ENCODE measurements around the gene SPAAR.
"Not testable (repeated sequence)": the region's sequence is repeated elsewhere in the genome, so short reads cannot be mapped to it uniquely, and the experiment has no call there.

The SPAAR gene

DNA sequence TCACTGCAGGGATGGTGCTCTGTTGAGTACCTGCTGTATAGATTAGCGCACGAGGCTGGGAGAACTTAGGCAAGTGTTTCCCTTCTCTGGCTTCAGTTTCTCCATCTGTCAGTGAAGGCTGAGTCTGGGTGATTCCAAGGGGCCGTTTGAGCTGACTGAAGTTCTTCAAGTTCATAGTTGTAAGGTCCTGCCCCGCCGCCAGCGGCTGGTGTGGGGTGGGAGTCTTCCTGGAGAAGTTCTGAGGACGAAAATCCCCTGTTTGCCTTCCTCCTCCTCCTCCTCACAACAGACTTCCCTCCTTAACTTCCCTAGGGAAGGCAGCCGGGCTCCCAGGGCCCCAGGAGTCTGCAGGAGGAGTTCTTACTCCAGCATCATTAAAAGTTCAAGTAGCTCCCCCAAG, 5.0 kb upstream of the SPAAR start:
- no peak for DNase-seq (ENCODE audit: low spot score)

DNA sequence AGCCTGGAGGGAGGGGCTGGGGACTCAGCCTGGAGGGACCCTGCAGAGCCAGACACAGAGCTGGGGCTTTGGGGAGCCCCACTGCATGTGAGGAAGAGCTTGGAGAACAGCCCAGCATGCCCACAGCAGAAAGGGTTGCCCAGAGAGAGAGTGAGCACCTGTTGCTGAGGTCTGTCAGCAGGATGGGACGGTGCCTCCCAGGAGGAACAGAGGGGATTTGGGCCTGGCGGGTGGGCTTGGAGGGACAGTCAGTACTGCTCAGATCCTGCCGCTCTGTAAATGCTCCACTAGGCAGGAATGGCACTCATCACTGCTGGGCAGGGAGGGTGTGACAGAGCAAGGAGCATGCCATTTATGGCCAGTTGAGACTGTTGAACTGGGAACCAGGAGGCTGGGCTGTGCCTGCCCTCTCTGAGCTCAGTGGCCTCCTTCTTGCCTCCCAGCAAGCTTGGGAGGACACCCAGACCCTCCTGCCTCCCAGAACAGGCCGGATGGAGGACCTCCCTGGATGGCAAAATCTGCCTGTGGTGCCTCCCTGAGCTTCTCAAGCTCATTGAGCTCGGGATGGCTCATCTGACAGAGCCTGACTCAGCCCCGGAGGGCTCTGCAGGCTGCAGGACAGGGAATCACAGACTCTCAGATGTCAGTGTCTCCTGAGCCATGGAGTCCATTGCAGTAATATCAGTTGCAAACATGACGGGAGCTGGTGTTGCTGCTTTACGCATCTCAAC, 4.1 kb upstream of the SPAAR start:
- peak; percentile 56 for DNase-seq (ENCODE audit: low spot score)

DNA sequence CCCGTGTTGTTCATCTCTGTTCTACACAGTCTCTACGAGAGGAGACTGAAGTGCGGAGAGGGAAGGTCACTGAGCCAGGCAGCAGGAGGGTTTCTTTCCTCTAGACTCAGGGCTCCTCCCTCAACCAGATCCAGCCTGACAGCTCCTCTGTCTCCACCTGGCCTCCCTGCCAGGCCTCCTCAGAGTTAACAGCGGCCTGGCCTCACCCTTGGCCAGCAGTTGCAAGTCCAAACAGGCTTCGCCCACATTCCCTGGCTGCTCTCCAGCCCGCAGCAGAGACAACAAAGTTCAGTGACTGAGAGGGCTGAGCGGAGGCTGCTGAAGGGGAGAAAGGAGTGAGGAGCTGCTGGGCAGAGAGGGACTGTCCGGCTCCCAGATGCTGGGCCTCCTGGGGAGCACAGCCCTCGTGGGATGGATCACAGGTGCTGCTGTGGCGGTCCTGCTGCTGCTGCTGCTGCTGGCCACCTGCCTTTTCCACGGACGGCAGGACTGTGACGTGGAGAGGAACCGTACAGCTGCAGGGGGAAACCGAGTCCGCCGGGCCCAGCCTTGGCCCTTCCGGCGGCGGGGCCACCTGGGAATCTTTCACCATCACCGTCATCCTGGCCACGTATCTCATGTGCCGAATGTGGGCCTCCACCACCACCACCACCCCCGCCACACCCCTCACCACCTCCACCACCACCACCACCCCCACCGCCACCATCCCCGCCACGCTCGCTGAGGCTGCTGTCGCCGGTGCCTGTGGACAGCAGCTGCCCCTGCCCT, 3.2 kb upstream of the SPAAR start, which contains the start of gene HRCT1:
Gene HRCT1 (plus strand): TSS at position 291 of the 768 bp plus-strand sequence. CDS start 86 bp downstream, at position 377.
- peak; percentile 88 for DNase-seq (ENCODE audit: low spot score)

DNA sequence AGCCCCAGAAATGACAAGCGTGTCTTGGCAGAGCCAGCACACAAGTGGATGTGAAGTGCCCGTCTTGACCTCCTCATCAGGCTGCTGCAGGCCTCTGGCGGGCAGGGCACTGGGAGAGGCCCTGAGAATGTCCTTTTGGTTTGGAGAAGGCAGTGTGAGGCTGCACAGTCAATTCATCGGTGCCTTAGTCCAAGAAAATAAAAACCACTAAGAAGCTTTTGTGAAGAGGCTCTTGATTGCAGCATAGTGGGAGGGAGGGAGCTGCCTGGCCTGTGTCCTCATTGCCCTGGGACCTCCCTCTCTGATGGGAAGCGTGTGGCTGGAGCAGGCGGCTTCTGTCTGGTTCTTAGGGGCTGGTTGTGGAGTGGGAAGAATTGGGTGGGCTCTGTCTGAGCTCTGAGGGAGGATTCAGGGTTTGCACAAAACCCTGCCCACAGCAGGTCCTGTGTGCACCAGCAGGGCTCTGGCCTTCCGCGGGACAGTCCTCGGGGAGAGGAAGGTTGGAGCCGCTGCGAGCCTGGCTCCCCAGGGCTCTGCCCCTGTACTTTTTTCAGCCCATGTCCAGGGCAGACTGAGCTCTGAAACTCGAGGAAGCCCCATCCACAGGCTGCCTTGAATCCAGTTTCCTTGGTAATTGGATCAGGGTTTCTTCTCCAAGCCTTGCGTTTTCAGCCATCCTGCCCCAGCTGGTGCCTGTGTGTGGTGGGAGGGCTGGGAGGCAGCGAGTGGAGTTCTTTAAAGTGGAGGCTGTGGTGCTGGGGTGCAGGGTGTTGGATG, 2.2 kb upstream of the SPAAR start:
- peak; percentile 76 for DNase-seq (ENCODE audit: low spot score)

DNA sequence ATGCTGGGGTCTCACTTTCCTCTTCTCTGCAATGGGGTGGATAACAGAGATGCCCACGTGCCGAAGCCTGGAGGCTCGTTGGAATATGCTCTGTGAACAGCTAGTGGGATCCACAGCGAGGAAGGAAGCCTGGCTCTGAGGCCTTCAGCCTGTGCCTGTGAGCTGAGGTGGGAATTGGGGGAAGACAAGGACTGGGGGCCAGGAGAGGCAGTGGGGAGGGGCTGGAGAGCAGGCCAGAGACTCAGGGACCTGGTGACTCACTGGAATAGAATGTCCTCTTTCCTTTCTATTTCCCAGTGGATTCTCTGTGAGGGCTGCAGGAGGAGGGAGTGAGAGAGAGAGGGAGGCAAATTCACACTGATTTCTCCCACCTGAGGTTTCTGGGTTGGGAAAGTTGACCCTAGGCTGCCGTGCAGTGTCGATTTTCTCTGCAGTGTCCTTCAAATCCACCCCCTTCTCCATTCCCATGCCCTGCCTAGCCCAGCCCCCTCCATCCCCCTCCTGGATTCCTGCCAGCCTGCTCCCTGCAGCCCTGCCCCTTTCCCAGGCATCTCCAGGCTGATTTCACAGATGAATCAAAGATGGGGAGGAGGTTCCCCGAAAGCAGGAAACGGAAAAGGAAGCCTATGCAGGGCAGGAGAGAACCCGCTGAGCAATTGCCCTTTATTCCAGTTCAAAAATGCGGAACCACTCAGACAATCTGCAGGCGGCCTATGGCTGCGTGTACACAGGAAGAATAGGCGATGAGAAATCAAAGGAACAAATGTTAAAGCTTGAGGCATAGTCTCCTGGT, 1.4 kb upstream of the SPAAR start:
- peak; percentile 81 for DNase-seq (ENCODE audit: low spot score)

DNA sequence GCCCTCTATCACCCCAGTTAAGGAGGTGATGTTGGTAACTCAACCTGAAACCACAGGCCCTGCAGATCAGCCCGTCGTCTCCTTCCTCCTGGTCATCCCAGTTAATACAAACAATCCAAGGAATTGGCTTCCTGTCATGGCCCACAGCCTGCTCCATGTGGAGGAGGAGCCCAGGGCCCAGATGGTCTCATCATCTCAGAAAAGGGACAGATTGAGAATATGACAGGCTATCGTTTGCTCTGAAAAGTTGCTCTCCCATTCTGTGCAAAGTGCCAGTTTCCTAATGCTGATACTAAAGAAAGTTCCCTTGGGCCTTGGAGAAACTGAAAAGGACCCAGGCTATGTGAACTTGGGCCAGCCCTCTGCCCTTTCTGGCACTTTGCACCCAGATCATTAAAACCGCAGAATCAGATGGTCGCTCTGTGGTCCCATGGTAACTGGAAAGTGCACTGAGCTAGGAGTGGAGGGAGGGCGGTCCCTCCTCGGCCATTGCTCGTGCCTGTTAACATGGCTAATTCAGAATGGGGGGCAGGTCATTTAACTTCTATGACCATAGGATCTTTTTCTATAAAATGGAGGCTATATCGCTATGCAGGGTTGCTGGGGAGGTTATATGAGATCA, 675 bp upstream of the SPAAR start:
- DNase-seq (ENCODE audit: low spot score), result peak; percentile 54

DNA sequence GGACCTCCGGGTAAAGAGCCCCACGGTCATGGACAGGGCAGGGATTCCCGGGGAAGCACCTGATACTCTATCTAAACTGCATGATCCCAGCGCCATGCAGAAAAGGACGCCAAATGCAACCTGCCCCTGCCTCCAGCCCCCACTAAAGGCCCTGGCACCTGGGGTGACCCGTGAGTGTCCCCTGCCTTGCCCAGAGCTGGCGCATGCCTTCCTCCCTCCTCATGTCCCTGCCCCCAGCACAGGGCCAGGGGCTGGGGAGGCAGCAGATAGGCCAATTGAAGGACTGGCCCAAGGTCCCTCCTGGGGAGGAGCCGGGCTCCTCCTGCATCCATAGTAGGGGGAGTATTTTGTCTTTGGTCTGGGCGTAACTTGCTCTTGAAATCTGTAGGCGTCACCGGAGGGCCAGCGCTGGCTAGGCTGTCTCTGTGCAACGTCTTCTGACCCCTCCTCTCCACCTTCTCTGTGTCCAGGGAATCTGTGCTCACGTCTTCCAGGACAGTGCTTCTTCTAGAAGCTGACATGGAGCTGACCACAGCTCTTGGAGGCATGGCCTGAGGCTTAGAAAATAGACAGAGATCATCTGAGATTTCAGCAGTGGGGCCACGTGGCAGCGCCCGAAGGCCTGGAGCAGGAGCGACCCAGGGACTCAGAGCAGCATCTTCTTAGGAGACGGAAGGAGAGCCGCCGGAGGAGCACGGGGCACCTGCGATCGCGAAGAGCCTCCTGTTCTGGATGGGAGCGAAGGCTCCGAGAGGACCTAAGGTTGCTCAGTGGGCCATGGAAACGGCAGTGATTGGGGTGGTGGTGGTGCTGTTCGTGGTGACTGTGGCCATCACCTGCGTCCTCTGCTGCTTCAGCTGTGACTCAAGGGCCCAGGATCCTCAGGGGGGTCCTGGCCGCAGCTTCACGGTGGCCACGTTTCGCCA, 660 bp downstream of the SPAAR start:
- DNase-seq (ENCODE audit: low spot score), result no peak

DNA sequence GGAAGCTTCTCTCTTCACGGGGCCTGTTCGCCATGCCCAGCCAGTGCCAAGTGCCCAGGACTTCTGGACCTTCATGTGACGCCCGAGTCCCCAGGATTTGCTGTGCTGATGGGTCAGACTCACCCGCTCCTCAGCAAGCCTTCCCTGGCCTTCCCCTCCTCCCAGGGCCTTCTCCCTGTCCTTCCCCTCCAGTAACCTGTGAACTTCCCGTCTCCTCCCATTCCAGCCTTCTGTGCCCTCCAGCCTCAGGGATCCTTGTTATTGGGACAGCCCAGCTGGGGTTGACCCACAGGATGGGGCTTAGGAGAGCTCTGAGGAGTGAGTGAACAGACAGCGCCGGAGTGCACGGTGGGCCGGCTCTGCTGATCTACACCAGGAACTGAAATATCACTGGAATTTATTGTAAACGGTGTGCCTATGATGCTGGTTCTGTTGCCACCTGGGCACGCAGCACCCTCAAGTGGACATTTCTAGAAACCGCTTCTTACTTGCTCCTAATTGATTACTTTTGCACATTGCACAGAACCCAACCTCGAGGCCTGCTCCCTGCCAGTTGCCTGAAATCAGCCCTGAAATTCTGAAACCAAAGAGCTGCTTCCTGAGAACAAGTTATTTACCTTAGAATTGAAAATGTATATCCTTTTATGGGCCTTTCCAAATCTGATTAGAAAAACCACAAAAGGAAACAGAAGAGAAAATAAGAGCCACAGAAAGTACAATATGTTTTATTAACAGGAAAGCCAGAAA, 1.5 kb downstream of the SPAAR start:
- peak; percentile 49 for DNase-seq (ENCODE audit: low spot score)

DNA sequence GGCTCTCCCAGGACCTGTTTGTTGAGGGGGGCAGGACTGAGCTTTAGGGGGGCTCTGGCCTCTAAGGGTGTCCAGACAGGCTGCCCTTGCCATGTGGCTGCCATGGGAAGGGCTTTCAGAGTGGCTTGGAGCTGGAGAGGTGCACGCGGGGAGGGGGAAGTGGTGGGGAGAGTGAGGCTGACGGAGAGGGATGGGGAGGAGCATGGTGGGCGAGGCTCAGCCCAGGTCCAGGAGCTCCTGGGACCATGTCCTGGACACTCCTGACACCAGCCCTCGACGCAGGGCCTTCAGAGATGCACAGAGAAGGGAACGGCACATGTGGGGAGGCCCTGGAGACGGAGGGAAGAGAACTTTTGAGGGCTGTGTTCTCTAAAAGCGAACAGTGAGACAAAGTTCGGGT, 2.4 kb downstream of the SPAAR start:
- no peak for DNase-seq (ENCODE audit: low spot score)

DNA sequence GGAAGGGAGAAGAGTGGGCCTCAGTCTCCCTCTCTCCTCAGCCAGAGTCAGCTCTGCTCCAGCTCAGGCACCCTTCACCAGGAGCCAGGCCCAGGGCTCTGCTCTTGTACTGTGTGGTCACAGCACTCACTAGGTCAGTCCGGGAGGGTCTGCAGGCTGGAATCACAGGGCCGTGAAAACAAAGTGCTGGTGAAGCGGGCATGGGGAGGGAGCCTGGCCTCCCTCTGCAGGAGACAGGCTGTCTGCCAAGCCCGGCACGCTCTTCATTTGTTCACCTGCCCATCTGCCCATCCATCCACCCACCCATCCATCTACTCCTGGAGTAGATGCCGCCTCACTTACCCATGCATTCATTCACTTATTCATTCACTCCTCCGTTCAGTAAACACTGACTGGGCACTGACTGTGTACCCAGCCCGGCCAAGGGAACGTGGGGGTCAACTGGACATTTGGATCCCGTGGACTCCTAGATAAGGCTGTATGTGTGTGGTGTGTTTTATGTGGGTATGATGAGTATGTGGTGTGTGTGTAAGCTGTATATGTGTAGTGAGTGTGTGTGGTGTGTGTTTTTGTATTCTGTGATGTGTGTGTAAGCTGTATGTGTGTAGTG, 3.6 kb downstream of the SPAAR start:
- DNase-seq (ENCODE audit: low spot score), result no peak

DNA sequence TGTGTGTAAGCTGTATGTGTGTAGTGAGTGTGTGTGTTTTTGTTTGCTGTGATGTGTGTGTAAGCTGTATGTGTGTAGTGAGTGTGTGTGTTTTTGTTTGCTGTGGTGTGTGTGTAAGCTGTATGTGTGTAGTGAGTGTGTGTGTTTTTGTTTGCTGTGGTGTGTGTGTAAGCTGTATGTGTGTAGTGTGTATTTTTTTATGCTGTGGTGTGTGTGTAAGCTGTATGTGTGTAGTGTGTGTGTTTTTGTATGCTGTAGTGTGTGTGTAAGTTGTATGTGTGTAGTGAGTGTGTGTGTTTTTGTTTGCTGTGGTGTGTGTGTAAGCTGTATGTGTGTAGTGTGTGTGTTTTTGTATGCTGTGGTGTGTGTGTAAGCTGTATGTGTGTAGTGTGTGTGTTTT, 4.1 kb downstream of the SPAAR start:
- DNase-seq (ENCODE audit: low spot score), result not testable (repeated sequence)

DNA sequence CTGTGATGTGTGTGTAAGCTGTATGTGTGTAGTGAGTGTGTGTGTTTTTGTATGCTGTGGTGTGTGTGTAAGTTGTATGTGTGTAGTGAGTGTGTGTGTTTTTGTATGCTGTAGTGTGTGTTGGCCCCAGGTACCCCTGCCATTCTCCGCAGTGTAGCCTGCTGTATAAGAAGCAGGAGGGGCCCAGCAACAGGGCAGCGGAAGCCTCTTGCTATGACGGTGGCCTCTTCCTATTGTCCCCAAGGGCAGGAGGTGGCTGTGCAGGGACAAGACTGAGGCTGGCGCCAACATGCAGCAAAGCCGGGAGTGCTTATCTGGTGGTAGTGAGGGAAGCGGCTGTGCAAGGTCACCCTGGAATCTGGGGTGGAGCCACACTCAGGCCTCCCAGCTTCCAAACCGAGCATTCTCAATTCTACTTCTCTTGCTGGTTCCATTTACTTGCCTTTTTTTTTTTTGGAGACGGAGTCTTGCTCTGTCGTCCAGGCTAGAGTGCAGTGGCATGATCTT, 5.1 kb downstream of the SPAAR start:
- peak; percentile 20 for DNase-seq (ENCODE audit: low spot score)

DNA sequence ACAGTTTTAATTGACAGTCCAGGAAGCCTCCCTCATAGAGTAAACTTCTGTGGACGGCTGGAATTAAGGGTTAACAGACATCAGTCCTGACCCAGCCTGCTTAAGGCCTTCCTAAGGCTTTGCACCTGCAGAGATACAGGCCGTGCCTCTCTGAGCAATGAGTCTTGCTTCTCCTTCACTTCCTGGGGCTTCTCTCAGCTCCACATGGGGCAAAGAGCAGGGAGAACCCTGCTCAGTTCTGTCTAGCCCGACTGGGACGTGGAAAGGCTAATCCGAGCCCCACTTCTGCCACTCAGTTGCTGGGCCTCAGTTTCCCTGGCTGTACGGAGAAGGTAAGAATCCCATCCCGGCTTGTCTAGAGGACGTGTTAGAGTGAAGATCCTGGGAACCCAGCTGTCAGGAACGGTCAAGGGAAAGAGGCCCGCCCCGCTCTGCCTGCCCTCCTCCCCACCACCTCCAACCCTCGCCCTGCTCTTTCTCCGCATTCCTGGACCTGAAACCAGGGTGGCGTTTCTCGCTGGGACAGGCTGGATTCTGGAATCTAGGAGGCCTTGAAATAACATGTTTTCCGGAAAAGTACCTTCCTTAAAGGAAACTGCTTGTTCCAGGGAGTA, 6.5 kb downstream of the SPAAR start:
- DNase-seq (ENCODE audit: low spot score), result no peak

DNA sequence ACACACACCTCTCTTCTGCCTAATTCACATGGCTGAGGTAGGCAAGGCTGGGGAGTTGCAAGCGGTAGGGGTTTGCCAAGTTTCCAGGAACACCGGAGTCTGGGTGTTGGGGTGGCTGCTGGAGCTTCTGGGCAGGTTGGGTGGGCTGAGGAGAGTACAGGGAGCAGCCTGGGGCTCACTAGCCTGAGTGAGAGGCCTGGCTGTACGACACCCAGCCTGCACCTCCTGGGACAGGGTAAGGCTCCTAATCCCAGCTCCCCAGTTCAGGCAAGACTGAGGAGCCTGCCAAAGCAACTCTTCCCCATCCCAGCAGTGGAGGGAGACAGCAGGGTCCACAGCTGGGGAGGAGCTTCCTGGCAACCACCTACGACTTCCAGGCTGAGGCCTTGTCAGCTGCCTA, 8.0 kb downstream of the SPAAR start:
- DNase-seq (ENCODE audit: low spot score), result no peak

DNA sequence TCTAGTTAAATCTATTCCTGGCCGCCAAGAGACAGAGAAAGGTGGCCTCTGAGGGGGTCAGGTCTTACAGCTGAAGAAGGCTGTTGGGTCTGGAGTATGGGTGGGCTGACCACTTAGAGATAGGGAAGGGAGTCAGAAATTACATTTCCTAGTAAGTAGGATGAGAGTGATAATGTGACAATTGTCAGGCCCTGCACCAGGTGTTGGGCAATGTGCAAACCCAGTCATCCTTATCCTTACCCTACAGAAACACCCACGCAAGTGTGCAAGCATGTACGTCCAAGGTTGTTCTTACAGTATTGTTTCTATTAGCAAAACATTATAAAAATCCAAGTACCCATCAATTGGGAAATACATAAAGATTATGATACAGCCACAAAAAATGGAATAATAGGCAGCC, 9.5 kb downstream of the SPAAR start:
- no peak for DNase-seq (ENCODE audit: low spot score)

DNA sequence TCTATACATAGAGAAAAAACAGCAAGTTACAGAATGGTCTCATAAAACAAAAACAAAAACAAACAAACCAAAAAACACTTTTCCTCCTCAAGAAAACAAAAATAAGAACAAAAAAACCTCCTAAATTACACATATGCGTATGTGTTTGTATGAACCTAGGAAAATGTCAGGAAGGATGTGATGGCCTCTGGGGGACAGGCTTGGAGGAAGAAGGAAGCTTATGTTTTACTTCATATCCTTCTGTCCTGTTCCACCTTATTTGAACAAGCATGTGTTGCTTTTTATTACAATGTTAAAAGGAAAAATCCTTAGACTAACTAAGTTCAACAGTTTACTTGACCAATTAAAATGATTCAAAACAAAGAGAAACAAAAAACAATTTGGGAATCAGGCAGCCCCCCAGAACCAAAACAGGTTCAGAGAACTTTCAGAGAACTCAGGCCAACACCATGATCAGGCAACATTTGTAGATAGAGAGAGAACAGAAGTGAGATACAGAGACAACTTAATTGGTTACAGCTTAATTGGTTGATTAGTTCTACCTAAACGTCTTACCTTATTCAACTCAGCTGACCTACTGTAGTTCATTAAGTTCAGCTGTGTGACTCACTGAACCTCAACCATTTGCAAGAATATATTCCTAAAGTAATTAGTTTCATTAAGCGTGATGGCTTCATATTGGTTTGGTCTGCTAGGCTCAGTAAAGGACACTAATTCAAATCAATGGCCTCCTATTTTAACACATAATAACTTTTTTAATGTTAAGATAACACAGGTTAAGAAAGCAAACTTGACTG, 10.1 kb downstream of the SPAAR start:
- no peak for DNase-seq (ENCODE audit: low spot score)

DNA sequence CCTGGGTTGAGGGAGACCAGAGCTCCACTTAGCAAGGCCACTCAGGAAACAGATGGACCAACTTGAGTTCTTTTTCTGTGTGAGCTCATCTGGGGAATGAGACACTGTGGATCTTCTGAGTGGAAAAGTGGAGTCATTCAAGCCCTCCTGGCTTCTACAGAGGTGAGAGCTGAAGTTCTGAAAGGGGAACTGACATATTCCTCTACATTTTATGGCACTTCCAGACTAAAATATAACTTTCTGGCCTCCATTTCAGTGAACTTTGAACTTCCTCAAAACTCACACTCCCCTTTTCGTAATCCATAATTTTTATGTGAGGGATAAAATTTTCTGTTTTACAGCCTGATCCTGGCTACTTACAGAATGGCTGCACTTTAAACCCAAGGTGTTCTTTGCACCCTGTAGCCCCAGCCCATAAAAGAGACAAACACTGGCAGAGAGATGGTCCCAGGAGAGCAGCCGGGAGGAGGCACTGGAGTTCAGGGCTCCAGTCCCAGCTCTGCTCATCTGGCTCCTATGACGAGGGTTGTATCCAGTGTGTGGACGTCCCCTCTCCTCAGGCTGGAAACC, 10.8 kb downstream of the SPAAR start:
- no peak for DNase-seq (ENCODE audit: low spot score)
